ENCODE measurements around the gene CERS3. TPM values are rescaled to one million over a fixed set of nuclear protein-coding genes. Genes with fewer than 3 reads are reported as not detected.

CERS3 gene
- polyA plus RNA-seq, 1 experiment: not detected

DNA sequence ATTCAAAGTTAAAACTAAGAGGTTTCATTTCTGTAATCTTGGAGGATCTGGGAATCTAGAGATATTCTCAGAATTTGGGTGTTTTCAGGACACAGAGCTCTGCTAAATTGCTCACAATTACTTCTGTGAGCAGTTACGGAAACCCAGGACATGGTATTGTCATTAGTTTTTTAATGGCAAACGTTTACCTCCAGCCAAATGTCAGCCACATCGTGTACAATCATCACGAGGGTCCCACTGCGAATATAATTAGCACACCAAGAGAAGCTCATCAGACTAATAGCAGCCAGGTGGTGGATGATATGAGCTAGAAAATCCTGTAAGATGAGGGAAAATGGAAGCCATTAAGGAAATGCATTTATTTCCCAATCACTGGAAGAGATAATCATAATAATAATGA lies 56.0 kb downstream of the CERS3 start:
- no peaks in the 10 kb centered on the region for H3K27me3 ChIP-seq (ENCODE audit: control insufficient read depth, insufficient read depth, low read length)
- no peaks in the 10 kb centered on the region for H3K36me3 ChIP-seq (ENCODE audit: control insufficient read depth, insufficient read depth, low read length)
- no peak for DNase-seq (ENCODE audit: low read depth)
- POLR2A ChIA-PET: no interaction called here
- TF ChIP-seq, protein P1, sequence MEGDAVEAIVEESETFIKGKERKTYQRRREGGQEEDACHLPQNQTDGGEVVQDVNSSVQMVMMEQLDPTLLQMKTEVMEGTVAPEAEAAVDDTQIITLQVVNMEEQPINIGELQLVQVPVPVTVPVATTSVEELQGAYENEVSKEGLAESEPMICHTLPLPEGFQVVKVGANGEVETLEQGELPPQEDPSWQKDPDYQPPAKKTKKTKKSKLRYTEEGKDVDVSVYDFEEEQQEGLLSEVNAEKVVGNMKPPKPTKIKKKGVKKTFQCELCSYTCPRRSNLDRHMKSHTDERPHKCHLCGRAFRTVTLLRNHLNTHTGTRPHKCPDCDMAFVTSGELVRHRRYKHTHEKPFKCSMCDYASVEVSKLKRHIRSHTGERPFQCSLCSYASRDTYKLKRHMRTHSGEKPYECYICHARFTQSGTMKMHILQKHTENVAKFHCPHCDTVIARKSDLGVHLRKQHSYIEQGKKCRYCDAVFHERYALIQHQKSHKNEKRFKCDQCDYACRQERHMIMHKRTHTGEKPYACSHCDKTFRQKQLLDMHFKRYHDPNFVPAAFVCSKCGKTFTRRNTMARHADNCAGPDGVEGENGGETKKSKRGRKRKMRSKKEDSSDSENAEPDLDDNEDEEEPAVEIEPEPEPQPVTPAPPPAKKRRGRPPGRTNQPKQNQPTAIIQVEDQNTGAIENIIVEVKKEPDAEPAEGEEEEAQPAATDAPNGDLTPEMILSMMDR (IDR thresholded peaks at IDR 0.05; ENCODE audit: insufficient read depth, low read depth, low read length): no peak
- H3K4me3 ChIP-seq (ENCODE audit: low read depth, low read length): no peak overlapping the region
- CTCF ChIA-PET: no interaction called here

- no peak for DNase-seq (ENCODE audit: low read depth)
- Histone ChIP-seq H3K27me3 (ENCODE audit: control insufficient read depth, insufficient read depth, low read length) (no peaks in the 10 kb centered on the region), H3K36me3 (ENCODE audit: control insufficient read depth, insufficient read depth, low read length) (no peaks in the 10 kb centered on the region), H3K4me3 (ENCODE audit: low read depth, low read length) (no peak overlapping the region)
- ChIA-PET POLR2A (no interaction called here), CTCF (no interaction called here)
- TF ChIP-seq, protein P1 (IDR thresholded peaks at IDR 0.05; ENCODE audit: insufficient read depth, low read depth, low read length): no peak
These were observed 56.8 kb downstream of the CERS3 start for GRCh38 chr15:100471933-100472332.

GRCh38 chr15:100468285-100468684 lies 60.5 kb downstream of the CERS3 start:
- DNase-seq (ENCODE audit: low read depth): no peak
- Histone ChIP-seq H3K36me3 (ENCODE audit: control insufficient read depth, insufficient read depth, low read length) (no peaks in the 10 kb centered on the region), H3K4me3 (ENCODE audit: low read depth, low read length) (no peak overlapping the region), H3K27me3 (ENCODE audit: control insufficient read depth, insufficient read depth, low read length) (no peaks in the 10 kb centered on the region)
- TF ChIP-seq, protein P1 (IDR thresholded peaks at IDR 0.05; ENCODE audit: insufficient read depth, low read depth, low read length): no peak
- CTCF ChIA-PET: no interaction called here
- POLR2A ChIA-PET: no interaction called here

- H3K4me3 ChIP-seq (ENCODE audit: low read depth, low read length): no peak overlapping the region
- ChIA-PET POLR2A (no interaction called here), CTCF (no interaction called here)
- DNase-seq (ENCODE audit: low read depth): no peak
- TF ChIP-seq, protein P1 (IDR thresholded peaks at IDR 0.05; ENCODE audit: insufficient read depth, low read depth, low read length): no peak
- H3K36me3 ChIP-seq (ENCODE audit: control insufficient read depth, insufficient read depth, low read length): no peaks in the 10 kb centered on the region
- H3K27me3 ChIP-seq (ENCODE audit: control insufficient read depth, insufficient read depth, low read length): no peaks in the 10 kb centered on the region
These were observed 62.7 kb downstream of the CERS3 start for GRCh38 chr15:100466073-100466472.

DNA sequence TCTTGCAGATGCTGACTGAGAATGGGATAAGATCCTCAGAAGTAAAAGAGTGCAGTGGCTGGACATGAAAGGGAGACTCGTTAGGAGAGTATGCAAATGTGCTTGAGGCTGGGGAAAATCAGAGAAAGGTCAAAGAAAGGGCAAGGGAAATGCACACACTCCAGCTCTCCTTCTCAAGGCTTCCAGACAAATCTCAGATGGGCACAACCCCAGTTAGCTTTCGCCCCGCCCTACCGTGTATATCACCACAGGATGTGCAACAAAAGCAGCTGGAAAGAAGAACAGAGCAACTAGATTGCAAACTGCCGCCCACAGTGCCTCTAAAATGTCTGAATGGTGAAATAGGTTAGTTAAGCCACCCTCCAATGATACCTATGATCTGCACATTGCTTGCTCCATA lies 63.9 kb downstream of the CERS3 start:
- Histone ChIP-seq H3K4me3 (ENCODE audit: low read depth, low read length) (no peak overlapping the region), H3K36me3 (ENCODE audit: control insufficient read depth, insufficient read depth, low read length) (no peaks in the 10 kb centered on the region), H3K27me3 (ENCODE audit: control insufficient read depth, insufficient read depth, low read length) (no peaks in the 10 kb centered on the region)
- no peak for DNase-seq (ENCODE audit: low read depth)
- TF ChIP-seq, protein P1 (IDR thresholded peaks at IDR 0.05; ENCODE audit: insufficient read depth, low read depth, low read length): no peak
- ChIA-PET CTCF (no interaction called here), POLR2A (no interaction called here)

Measured in BJ (cell line).